ENCODE data around the gene FJX1.

The FJX1 gene

DNA sequence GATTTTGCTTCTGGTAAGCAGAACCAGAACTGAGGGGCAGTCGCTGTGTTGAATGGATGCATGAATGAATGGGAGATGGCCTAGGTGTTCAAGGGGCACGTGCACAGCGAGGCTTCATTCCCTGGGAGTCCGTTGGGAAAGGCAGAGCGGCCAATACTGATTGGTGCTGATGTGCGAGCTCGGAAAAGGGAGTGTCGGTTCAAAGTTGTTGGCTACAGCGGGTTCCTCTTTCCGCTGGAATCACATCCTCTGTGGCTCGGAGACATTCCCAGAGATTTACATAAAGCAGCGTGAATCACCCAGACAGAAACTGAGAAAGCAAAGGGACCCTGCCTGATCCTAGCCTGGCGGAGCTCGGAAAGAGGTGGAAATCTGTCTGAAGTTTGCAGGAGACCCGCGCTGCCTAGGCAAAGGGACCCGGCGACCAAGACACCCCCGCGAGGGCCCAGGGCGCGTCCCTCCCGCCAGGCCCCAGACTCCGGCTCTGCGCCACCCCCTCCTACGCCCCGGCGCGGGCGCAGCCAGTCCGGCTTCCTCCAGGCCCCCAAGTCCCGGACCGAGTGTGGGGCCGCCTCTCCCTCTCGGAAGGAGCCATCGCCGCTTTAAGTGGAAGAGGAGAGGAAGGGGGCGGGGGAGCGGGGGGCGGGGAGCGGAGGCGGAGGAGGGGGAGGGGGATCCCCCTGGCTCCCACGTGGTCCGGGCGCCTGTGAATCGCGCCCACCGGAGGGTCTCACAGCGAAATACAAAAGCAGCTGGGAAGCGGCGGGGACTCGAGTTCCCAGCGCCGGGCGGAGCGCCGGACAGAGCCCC, at the start of gene FJX1:
Gene FJX1 (plus strand): TSS at position 774 of the 810 bp plus-strand sequence. CDS start 177 bp downstream, outside the sequence.
- peak; percentile 37 for DNase-seq

DNA sequence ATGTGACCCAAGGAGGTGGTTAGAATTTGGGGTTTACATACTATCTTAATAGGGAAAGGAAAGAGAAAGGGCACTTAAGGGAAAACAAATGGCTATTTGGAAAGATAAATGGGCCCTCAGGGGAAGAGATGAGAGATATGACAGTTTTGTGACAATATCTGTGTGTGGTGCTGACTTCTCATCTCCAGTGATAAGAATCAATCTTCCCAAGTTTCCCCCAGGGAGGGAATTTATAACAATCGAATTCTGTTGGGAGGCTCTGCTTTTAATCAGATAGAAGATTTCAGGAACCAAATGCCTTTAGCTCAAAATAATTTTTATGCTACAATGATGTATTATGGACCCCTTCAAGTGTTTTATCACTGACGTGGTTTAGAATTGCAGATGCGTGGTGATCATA, 46.6 kb upstream of the FJX1 start:
- no peak for DNase-seq

DNA sequence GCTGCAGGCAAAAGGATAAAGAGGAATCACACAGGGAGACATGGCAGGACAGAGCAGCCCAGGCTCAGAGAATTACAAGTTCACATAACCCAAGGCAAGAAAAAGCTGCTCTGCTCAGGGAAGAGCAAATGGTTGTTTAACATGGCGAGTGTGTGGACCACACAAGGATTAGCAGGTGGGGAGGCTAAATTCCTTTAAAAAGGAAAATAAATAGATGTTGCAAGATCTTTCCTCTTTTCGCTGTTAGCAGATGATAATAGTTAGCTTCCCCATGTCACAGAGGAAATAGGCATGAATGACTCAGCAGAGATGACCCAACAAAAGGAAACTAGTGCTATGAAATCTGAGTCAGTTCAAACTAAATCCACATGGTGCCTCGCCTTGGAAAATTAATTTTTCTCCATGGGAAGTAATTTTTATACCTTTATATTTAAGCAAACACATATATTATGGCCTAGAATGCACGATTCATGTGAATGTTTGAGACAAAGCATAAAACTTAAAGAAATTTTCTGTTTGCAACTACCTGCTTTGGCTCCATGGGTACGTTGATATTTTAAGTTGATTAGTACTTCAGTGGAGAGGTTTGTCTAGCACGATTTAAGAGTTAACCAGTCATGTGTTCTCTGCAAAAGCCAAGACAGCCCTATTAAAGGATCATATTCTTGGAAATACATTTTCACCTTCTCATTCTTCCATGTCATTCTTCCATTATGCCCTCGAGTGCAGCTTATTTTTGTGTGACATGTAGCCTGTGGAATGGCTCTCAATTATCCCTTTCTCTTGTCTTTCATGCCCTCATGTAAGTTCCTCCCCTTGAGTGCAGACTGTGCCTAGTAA, 38.5 kb upstream of the FJX1 start:
- DNase-seq, result peak; percentile 2

DNA sequence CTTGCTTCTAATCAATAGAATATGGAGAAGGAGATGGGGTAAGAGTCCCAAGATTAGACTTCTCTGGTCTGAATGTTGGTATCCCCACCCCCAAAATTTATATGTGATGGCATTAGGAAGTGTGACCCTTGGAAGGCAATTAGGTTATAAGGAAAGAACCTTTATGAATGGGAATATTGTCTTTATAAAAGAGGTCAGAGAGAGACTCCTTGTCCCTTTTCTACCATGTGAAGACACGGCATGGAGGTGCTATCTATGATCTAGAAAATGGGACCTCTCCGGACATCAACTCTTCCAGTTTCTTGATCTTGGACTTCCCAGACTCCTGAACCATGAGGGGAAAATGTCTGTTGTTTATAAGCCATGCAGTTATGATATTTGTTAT, 37.9 kb upstream of the FJX1 start:
- no peak for DNase-seq

DNA sequence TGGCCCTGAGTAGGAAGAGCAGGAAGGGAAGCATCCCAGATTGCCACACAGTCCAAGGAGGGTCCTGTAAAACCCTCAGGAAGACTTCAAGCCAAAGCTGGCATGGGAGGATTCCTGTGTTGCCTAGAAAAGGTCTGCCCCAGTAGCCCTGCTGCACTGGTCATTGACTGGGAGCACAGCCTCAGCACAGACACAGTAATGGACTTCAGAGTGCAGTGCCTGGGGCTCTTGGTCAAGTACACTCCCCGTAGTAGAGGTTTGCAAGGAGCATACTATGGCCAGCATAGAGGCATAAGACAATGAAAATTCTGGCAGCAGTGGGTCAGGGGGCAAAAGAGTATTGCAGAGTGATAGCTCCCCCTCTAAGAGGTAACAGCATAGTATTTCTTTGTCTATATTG, 36.2 kb upstream of the FJX1 start:
- no peak for DNase-seq

GRCh38 chr11:35583126-35583525, 35.1 kb upstream of the FJX1 start:
- DNase-seq, result no peak

DNA sequence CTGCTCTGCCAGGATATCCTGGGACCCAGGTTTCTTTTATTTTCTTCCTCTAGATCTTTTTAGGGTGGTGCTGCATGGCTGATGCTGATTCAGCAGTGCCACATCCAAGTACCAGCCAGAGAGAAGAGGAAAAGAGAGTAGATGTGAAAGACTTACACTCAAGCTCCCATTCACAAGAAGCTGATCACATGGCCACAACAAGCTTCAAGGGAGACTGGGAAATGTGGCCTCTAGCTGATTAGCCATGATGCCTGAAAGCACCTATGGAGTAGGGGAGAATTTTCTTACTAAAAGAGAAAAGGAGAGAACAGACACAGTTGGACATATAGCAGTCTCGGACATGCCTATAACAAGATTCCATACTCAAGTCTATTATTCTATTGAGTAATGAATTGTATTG, 34.4 kb upstream of the FJX1 start:
- no peak for DNase-seq

GRCh38 chr11:35584321-35584720, 33.9 kb upstream of the FJX1 start:
- no peak for DNase-seq

GRCh38 chr11:35585416-35585815, 32.8 kb upstream of the FJX1 start:
- DNase-seq, result no peak

DNA sequence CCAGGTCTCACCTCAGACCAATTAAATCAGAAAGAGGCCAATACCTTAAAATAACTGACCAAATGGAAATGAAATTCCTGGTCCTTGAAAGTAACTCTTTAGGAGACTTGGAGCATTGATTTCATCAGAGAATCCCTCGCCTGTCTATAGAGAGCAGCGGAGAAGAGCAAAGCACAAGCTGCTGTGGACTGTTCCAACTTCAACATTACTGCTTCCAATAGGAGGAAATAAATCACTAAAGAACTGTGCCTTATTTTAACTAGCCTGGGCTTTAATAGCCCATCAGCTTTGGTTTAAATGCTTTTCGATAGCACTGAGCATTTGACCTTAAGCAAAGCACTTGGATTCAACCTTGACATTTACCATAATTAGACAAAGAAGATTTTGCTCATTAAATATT, 32.0 kb upstream of the FJX1 start:
- DNase-seq, result no peak

DNA sequence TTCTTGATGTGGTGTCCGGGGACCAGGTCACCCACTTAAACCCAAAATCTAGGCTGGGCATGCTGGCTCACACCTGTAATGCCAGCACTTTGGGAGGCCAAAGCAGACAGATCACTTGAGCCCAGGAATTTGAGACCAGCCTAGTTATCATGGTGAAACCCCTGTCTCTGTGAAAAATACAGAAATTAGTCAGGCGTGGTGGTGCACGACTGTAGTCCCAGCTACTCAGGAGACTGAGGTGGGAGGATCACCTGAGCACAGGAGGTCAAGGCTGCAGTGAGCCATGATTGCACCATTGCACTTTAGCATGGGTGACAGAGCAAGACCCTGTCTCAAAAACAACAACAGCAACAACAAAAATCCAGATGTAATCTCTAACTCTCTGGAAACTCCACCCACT, 30.3 kb upstream of the FJX1 start:
- no peak for DNase-seq

GRCh38 chr11:35588627-35589026, 29.6 kb upstream of the FJX1 start:
- DNase-seq, result no peak

DNA sequence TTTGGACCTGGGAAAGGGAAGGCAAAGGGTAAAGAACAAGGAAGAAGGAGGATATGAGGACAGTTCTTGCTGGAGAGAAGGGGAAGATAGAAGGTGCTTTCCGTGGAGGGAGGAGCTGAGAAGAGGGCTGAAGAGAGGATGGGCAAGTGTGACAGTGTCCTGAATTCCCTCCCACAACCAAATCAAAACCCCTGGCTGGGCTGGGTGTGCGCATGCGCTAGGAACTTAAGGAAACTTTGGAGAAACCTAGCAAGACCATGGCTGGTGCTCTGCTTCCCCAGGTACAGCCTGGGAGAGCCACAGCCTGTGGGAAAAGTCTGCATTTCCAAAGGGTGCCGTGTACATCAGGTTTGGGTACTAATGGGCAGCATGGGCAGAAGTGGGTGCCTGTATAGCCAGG, 29.0 kb upstream of the FJX1 start:
- no peak for DNase-seq

GRCh38 chr11:35590412-35590811, 27.8 kb upstream of the FJX1 start:
- no peak for DNase-seq

- DNase-seq, result peak; percentile 3
These were observed 25.1 kb upstream of the FJX1 start for GRCh38 chr11:35593143-35593542.

- no peak for DNase-seq
These were observed 23.6 kb upstream of the FJX1 start for GRCh38 chr11:35594680-35595079.

DNA sequence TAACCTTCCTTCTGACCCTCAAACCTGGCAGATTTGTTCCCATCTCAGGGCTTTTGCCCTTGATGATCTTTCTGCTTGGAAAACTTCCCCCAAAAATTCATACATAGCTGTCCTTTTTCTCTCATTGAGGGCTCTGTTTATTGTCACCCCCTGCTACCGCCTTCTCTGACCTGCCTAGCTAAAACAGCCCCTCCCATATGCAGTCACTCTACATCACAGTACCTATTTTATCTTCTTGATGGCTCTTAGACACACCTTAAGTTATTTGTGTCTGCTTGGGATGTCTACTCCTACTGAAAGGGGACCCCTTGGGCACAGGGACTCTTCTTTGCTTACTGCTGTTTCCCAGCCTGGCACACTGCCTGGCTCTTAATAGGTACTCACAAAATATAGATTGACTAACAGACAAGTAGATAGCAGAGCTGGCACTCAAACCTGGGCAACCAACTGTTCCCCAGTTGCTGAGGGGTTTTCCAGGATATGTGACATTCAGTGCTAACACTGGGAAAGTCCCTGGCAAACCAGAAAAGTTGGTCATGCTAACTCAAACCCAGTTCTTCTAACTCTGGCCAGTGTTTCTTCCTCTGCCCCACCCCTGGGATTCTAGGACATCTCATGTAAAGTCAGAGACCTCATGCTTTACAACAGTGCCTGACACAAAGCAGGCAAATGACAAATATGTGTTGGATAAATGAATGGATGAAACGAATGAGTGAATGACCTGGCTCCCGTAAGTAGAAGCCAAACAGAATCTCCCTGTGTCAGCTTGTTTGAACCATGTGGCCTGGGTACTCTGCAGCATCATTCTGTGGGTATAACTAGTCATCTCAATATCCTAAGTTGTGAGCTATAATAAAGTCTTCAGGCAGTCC, 19.8 kb upstream of the FJX1 start:
- no peak for DNase-seq

GRCh38 chr11:35600331-35600838, 17.9 kb upstream of the FJX1 start:
- DNase-seq, result no peak

GRCh38 chr11:35602160-35602793, 16.0 kb upstream of the FJX1 start:
- DNase-seq, result no peak

DNA sequence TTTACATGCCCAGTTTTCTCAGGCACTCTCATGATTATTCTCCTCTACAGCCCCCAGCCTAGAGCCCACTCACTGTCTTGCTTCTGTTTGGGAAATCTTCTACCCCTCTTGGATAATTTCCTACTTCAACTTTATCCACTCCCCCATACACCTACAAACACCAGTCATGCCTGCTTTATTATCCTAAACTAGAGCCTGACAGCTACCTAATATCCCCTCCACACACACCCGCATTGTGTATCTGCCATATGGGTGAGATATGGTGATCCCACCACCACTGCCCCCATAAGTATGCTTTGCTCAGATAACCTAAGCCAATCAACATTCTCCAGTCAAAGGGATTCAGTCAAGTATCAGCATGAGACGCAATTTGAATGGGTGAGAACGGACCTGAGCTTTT, 15.3 kb upstream of the FJX1 start:
- DNase-seq, result no peak

- no peak for DNase-seq
These were observed 12.6 kb upstream of the FJX1 start for GRCh38 chr11:35605706-35606105.

DNA sequence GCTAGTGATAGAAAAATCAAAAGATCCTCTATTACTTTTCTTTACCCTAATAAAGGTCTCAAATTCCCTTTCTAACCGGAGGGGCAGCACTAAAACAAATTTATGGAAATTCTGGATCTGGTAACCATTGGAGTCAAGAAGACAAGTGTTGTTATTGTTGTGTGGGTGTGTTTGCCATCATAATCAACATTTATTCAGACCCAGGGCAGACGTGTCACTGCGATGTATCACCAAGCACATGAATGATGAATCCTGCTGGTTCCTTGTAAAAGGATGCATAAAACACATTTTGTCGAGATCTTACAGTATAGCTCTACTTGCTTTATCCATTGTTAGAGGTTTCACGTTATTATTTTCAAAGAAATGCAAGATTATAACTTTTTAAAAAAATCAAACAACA, 12.1 kb upstream of the FJX1 start:
- DNase-seq, result no peak

GRCh38 chr11:35608502-35608901, 9.8 kb upstream of the FJX1 start:
- DNase-seq, result no peak

All from NCI-H2029 (cell line).